ENCODE measurements around the gene TMEM51.
A peak's percentile ranks its signal among the peaks of the same experiment; 100 is the strongest.

TMEM51 gene

GRCh38 chr1:15246960-15247614 is 93.5 kb downstream of the TMEM51 start, which contains the start of gene FHAD1:
Gene FHAD1, plus strand, starts transcription at chr1:15247223. Its CDS starts 4,562 bp downstream, at chr1:15251785.
- DNase-seq (ENCODE audit: low read depth in 3 of 3) = peak; percentile 23 to 35 (median 26)

- DNase-seq (ENCODE audit: low read depth in 3 of 3) = no peak
Observed at GRCh38 chr1:15248216-15248615, 94.7 kb downstream of the TMEM51 start.

GRCh38 chr1:15249081-15249480 is 95.5 kb downstream of the TMEM51 start:
- peak in 2 of 3 experiments; percentile 15 to 25 for DNase-seq (ENCODE audit: low read depth in 3 of 3)

DNA sequence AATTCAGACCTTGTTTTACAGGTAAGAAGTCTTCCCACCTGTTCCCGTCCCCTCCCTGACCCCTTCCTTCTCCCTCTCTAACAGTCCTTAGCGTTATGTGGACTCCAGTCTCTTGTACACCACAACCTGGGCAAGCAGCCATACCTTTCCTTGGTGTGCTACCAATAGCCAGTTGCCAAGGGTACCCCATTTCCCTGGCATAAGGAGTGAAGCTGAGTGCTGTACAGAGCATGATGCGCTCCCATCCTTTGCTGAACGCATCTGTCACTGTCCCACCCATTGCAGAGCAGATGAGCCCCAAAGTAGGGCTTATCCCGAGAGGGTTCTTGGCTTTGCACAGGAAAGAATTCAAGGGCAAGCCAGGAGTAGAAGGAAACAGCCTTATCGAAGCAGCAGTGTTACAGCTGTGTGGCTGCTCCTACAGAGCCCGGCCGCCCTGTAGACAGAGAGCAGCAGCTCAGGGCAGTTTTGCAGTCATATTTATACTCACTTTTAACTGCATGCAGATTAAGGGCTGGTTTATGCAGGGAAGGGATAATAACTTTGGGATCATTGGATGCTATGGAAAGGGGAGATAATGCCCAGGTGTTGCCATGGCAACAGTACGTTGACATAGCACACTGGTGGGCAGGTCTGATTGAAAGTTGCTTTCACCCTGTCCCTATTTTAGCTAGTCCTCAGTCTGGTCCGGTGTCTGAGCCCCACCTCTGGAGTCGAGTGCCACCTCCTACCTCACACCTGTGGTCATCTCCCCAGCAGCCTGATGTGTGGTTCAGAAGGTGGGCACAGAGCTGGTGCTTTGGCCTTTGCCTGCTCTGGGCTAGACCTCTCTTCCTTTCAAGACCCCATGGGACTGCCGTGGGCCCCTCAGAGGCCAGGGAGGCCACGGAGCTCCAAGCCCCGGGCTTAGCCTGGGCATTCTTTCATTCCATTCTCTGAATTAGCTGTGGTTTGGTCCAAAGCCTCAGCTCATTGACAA is 98.6 kb downstream of the TMEM51 start:
- no peak for DNase-seq (ENCODE audit: low read depth in 3 of 3)

DNA sequence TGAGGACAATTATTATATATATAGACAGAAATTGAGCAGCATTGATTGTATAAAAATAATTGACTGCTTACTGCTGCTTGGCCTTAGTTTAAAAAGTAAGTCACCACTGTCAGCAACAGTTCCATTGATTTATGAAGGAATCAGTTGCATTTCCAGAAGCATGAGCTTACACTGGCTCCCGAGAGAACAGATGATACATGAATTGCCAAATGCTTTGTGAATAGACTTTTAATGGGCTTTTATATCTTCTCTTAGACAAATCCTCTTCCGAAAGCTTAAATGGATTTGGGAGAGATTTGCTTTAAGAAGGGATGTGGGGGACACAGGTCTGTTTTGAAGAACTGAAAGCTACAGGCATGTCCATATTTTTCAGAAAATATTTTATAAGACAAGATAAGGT is 101.0 kb downstream of the TMEM51 start:
- DNase-seq (ENCODE audit: low read depth in 3 of 3) = no peak

DNA sequence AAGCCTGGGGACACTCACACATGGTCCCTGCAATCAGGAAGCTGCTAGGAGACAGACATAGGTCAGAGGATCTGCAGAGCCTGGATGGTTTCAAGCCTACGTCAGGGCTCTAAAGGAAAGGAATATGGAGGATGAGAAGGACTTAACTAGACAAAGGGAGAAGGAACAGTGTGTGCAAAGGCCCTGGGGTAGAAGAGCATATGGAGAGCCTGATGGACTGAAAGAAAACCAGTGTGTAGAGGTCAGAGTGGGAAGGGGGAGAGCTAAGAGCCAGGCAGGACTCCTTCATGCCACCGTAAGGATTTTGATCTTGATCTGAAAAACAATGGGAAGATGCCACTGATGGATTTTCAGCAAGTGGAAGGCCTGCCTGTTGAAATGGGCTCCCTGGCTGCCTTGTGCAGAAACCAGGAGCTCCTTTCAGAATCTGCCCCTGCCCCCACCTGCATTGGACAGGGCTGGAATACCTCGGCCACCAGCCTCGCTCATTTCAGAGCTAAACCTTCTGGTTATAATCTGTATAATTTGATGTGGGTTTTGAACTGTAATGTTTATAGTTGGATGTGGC is 102.1 kb downstream of the TMEM51 start:
- no peak for DNase-seq (ENCODE audit: low read depth in 3 of 3)

DNA sequence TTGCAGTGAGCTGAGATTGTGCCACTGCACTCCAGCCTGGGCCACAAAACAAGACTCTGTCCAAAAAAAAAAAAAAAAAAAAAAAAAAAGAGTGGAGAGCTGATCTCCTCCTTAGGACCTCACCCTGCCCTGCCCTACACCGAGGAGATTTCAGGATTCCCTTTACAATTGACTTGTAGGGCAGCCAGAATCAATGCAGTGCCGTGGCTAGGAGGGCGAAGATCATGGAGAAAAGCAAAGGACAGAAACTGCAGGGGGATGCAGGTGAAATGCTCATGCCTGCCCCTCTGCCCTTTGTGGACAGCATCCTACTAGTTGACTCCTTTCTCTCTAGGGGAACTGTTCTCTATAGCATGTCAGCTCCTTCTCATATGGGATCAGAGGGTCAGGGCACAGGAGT is 103.0 kb downstream of the TMEM51 start:
- DNase-seq (ENCODE audit: low read depth in 3 of 3) = no peak

- DNase-seq (ENCODE audit: low read depth in 3 of 3) = no peak
Observed at GRCh38 chr1:15257309-15257708, 103.8 kb downstream of the TMEM51 start.

- DNase-seq (ENCODE audit: low read depth in 3 of 3) = no peak
Observed at GRCh38 chr1:15258833-15259621, 105.5 kb downstream of the TMEM51 start.

GRCh38 chr1:15259622-15260007 is 106.1 kb downstream of the TMEM51 start:
- no peak for DNase-seq (ENCODE audit: low read depth in 3 of 3)

DNA sequence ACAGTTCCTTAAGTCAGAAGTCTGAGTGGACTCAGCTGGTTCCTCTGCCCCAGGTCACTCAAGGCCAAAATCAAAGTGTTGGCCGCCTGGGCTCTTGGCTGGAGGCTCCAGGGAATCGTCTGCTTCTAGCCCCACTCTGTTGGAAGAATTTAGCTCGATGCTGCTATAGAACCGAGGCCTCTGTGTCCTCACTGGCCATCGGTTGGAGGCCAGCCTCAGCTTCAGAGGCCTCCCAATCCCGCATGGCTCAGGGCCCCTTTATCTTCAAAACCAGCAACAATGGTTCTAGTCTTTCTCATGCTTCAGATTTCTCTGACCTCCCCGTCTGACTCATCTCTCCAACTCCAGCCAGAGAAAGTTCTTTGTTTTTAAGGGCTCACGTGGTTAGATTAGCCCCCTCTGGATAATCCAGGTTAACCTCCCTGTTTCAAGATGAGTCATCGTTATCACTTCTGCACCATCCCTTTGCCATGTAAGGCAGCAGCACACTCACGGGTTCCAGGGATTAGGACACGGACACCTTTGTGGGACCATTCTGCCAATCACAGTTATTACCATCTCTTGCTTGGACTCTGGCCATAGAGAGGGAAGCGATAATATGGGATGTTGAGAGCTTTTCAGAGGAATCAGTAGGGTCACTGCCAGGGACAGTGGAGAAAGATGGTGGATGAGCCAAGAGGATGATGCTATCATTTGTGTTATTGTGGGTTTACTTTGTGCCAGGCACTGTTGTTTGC is 107.0 kb downstream of the TMEM51 start:
- DNase-seq (ENCODE audit: low read depth in 3 of 3) = no peak

- no peak for DNase-seq (ENCODE audit: low read depth in 3 of 3)
Observed at GRCh38 chr1:15261155-15262002, 107.8 kb downstream of the TMEM51 start.

DNA sequence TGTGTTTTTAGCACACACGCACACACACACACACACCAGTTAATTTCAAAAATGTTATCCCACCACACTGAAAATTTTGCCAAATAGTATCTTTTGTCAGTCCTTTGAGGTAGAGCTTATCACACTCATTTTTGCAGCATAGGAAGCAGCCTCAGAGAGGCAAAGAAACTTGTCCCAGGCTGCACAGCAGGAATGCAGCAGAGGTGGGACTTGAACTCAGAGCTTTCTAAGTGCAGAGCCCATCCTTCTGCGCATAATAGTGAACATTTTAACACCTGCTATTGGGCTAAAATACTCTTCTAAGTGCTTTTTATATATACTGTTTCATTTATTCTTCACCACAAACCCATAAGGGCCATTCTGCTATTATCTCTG is 108.4 kb downstream of the TMEM51 start:
- no peak for DNase-seq (ENCODE audit: low read depth in 3 of 3)

GRCh38 chr1:15262706-15263105 is 109.2 kb downstream of the TMEM51 start:
- DNase-seq (ENCODE audit: low read depth in 3 of 3) = no peak

- no peak for DNase-seq (ENCODE audit: low read depth in 3 of 3)
Observed at GRCh38 chr1:15264769-15265168, 111.2 kb downstream of the TMEM51 start.
